HG03469 (cell line): ENCODE measurements around the gene UBL7.
"Not testable (repeated sequence)": the region's sequence is repeated elsewhere in the genome, so short reads cannot be mapped to it uniquely, and the experiment has no call there.

Experiments
- ATAC-seq: cut with Tn5 transposase; IDR thresholded peaks from one replicate; pipeline ENCODE4 v1.9.1; 2021; ENCODE audit warnings: mild to moderate bottlenecking, moderate library complexity, moderate number of reproducible peaks; ENCODE audit not compliant: unreplicated experiment

The UBL7 gene

DNA sequence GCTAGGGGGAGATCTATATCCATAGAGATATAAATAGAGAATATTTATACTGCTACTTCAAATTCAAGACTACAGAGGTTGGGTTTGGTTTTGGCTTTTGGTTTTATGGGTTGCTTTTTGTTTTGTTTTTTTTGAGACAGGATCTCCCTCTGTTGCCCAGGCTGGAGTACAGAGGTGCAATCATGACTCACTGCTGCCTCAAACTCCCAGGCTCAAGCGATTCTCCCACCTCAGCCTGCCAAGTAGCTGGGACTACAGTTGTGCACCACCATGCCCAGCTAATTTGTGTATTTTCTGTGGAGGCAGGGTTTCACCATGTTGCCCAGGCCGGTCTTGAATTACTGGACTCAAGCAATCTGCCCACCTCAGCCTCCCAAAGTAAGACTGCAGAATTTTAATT is 3.9 kb upstream of the UBL7 start:
- no peak for ATAC-seq

DNA sequence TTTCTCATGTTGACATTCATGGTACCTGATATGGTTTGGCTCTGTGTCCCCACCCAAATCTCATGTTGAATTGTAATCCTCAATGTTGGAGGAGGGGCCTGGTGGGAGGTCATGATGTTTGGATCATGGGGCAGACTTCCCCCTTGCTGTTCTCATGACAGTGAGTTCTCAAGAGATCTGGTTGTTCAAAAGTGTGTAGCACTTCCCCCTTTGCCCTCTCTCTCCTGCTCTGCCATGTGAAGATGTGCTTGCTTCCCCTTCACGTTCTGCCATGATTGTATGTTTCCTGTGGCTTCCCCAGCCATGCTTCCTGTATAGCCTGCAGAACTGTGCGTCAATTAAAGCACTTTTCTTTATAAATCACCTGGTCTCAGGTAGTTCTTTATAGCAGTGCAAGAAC is 3.3 kb upstream of the UBL7 start:
- no peak for ATAC-seq

DNA sequence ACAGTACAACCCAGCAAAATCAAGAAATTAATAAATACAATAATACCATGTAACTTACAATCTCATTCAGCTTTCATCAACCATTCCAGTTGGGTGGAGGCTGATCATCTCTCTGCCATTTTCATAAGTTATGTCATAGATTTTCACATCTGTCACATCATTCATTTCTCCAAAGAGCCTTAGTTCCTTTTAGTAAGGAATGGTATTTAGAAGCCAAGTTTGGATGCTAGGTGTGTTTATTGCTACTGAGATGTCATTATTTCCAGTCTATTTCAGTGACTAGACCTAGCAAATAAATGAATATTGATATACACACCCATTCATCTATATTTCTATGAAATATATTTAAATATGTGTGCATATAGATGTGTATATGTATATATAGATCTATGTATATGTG is 2.7 kb upstream of the UBL7 start:
- ATAC-seq: no peak

DNA sequence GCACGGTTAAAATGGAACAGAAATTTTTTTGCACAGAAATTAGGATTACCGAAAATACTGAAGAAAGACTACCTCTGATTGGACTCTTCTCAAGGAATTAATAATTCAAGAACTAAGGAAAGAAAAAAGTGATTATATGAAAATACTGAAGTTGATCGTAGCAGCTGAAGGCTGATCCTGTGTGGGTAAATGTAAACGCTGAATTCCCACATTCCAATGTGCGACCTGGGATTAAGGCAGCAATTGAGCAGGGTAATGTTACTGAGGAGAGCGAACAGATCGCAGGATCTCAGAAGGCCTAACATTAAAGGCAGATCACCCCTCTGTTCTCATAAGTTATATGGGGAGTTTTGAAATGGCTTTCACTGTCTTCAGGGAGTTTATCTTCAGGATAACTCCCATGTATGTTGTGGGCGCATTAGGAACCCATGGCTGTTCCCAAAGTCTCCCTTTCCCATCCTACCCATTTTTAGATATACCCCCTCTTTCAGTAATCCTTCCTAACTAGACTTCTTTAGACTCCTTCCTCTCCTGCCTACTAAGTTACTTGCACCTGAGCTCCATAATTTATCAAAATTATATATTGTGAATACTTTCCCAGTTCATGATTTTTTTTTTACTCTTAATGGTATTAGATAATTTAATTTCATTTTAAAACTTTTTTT is 1.0 kb upstream of the UBL7 start:
- no peak for ATAC-seq

DNA sequence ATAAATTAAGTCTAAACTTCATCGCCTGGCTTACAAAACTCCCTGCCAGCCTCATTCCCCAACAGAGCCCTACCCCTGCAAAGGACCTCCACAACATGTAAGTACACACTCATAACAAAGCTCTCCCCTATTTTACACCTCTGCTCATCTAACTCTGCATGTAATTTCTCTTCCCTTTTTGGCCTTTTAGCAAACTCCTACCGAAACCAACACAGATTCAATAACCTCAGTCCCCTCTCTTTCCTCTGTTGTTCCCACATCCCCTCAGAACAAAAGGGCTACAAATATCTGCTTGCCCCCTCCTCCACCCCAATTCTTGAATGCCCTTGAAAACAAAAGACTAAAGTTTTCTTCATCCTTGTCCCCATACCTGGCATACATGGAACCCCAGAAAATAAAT is 662 bp downstream of the UBL7 start:
- ATAC-seq: no peak

DNA sequence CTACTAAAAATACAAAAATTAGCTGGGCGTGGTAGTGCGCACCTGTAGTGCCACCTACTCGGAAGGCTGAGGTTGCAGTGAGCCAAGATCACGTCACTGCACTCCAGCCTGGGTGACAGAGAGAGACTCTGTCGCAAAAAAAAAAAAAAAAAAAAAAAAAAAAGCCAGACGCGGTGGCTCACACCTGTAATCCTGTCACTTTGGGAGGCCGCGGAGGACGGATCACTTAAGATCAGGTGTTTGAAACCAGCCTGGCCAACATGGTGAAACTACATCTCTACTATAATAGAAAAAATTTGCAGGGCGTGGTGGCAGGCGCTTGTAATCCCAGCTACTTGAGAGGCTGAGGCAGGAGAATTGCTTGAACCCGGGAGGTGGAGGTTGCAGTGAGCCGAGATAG is 1.2 kb downstream of the UBL7 start:
- not testable (repeated sequence) for ATAC-seq

DNA sequence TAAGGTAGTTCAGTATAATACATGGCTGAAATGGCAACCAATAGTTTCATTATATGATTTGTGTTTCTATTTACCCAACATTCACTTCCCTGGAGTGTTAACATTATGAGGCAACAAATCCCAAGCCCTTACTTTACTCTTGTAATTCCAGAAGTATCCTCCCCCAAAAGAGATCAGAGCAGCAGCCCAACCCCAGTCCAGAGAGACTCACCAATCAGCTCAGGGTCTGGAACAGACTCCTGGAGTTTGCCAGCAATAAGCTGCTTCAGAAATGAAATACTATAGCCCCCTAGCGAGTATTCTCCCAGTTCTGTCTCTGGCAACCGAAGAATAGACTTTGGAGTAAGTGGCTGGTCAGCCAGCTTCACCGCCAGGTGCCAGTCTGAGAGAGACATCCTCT is 2.5 kb downstream of the UBL7 start:
- ATAC-seq: no peak

DNA sequence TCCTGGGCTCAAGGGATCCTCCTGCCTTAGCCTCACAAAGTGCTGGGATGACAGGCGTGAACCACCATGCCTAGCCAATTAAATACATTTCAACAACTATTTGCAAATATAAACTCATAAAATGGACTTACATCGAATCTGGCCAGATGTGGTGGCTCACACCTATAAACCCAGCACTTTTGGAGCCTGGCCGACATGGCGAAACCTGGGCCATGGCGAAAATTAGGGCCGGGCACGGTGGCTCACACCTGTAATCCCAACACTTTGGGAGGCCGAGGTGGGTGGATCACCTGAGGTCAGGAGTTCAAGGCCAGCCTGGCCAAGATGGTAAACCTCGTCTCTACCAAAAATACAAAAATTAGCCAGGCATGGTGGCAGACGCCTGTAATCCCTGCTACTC is 3.9 kb downstream of the UBL7 start:
- not testable (repeated sequence) for ATAC-seq

DNA sequence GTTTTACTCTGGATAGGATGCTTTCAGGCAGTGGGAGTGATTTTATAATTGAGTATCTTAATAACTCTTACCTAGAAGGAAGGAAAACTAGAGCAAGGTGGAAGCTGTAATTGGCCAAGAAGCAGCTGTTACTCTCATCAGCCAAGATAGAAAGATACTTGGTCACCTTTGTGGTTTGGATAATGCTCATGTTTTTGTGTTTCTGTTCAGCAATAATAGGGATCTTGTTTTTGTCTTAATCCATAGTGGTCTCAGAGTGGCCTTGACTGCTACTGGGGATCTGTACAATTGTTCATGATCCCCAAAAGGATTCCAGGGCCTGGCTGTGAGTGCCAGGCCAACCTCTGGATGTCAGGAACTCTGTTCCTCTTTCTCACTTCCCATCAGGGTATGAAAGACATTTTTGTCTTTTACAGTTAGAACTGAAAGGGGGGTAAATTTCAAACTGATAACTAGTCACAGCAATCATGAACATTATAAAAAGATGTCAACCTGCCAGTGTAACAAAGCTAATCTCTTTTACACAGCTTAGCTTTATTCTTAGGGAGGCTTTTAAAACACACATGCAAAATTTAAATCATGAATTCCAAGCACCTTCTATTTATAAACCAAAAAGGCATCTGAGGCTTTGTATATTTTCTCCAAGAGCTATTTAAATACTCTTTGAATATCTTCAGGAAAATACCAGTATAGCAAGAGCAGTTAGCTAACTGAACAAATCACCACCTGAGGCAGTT is 6.0 kb downstream of the UBL7 start:
- ATAC-seq: no peak

DNA sequence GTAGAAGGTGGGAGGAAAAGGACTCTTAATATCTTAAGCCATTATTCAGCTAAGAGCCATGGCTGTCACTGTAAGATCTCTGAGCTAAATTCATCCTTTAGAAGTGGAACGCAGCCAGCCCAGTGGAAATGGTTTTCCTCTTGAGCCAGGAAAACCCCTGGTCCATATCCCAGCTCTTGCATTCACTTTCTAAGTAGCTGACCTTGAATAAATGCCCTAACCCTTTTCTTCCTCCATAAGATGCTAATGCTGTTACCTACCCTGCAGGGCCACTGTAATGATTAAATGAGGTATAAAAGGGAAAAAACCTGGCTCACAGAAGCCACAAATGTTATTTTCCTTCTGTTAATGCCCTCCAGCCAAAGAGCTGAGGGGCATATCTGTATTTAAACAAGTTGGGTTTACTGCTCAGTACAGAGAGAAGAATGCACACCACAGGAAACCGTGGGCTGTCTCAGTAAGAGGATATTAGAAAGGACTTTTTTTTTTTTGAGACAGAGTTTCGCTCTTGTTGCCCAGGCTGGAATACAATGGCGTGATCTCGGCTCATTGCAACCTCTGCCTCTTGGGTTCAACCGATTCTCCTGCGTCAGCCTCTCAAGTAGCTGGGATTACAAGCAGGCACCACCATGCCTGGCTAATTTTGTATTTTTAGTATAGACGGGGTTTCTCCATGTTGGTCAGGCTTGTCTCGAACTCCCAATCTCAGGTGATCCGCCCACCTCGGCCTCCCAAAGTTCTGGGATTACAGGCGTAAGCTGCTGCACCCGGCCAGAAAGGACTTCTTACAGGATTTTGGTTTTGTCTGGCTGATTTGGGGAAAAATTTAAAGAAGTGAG is 6.8 kb downstream of the UBL7 start:
- ATAC-seq: no peak

DNA sequence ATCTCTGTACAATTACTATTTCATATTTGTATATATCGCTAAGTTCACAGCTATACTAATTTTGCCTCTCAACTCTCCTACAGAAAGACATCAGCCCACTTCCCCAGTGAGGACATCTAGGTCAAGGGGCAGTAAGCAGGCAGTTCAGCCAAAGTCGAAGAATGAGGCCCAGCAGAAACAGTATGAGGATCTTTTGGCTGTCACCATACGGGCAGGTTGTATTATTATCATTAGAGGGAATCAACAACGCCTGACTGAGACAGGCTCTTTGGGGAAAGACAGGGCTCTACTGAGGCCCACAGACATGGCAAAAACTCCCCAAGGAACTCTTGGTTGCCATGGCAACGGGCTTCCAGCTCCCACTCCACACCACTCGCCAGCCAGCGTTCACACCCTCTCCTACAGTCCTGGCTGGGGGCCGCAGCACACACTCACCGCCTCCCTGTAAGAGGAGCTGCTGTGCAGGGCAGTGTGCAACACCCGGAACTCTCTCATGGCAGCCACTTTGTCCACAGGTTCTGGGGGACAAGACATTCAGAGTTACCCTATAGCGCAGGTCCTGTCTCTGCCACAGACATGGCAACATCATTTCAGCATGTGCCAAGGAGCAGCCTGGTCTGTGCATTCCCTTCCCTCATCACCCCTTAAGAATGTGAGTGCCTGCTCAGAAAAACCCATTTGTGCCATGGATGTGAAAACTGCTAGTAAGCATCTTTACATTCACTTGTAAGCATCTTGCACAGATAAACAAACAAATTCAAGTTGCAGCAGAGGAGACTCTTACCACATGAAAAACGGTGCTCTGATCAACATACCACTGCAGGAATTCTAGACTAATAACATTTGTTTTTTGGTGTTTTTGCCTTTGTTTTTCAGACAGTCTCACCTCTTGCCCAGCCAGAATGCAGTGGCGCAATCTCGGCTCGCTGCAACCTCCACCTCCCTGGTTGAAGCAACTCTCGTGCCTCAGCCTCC is 8.8 kb downstream of the UBL7 start:
- ATAC-seq: no peak

DNA sequence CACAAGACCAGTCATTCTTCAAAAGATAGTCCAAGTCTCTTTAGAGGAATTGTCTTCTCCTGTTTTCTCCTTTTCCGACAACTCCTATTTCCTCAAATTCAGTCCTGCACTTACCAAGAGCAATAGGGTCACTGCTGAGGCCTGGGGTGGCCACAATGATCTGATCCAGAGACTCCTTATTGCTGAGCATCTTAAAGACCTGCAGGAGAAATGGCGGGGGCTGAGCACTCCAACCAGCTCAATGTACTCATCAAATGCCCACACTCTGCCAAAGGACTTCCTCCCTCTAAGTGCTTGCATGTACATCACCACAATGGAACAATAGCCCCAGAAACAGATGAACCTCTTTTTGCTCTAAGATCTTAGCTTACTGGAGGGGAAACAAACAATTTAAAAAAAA is 9.6 kb downstream of the UBL7 start:
- no peak for ATAC-seq

DNA sequence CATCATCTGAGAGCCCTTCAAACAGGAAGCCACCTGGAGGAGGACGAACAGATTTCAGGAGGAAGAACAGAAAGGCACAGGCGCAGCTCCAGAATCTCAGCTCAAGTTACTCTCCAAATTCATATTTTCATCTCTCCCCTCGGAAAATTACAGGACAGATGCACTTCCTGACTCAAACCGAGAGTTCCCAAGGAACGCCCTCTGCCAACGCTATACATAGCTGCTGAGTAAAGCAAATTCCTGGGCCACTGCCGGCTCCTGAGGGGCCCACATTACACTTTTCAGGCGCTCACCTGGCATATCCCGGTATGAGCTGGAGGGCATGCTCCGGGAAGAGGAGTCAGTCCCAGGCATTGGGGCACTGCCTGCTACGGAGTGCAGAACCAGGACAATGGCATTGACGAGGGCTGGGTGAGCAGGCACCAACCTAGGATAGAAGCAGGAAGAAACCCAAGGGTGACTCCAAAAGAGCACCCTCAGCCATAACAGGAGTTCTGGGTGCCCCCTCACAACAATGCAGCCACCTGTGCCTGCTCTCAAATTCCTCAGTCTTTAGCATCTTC is 11.2 kb downstream of the UBL7 start:
- ATAC-seq: no peak

DNA sequence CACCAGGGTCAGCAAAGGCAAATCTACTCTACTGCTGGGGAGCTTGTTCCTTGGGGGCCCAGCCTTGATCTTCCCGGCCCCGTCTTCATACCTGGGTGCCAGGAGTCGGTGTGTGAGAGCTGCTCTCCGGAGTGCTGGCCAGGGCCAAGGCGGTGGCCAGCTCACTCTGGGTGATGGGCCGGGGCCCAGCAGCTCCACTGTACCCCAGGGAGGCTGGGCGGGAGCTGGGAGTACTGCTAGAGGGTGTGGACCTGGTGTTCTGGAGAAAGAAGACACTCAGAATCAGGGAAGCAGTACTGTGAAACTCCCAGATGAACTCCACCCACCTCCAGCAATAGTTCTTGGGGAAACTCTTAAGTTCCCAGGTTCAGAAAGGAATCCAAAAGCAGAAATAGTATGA is 11.9 kb downstream of the UBL7 start:
- no peak for ATAC-seq

DNA sequence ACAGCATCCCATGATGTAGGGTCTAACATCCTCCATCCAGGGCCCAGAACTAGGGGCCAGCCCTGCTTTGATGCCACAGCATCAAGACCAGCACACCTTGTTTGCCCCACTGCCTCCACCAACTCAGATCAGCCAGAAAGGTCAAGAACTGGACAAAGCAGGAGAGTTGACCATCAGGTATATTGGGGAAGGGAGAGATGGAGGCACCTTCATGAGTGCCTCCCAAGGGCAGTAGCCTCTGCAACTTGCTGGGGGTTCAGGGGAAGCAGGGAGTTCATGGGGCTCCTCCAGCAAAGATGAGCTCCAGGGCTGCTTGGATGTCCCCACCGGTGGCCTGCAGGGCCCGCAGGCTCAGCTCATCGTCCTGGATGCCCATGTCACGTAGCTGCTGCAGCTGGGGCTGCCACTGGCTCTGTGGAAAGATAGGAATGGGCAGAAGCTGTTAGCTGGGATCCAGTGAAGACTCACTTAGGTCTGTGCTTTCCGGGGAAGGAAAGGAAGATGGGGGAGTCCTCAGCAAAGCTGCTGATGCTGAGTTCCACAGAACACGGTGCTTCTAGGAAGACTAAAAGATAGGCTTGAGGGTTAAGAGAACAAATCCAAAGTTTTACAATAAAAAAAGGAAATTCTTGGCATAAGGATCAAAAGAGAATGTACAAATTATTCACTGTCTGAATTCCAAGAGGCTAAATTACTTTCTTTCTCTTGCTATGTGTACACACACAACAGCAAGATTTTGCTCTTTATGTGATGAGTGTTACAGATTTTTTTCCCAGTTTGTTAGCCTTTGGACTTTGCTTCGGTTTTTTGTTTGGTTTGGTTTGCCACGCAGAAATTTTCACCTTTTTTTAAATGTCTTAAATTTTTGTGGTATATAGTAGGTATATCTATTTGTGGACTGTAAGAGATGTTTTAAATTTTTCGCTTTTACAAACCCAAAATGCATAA is 14.9 kb downstream of the UBL7 start:
- ATAC-seq: no peak

DNA sequence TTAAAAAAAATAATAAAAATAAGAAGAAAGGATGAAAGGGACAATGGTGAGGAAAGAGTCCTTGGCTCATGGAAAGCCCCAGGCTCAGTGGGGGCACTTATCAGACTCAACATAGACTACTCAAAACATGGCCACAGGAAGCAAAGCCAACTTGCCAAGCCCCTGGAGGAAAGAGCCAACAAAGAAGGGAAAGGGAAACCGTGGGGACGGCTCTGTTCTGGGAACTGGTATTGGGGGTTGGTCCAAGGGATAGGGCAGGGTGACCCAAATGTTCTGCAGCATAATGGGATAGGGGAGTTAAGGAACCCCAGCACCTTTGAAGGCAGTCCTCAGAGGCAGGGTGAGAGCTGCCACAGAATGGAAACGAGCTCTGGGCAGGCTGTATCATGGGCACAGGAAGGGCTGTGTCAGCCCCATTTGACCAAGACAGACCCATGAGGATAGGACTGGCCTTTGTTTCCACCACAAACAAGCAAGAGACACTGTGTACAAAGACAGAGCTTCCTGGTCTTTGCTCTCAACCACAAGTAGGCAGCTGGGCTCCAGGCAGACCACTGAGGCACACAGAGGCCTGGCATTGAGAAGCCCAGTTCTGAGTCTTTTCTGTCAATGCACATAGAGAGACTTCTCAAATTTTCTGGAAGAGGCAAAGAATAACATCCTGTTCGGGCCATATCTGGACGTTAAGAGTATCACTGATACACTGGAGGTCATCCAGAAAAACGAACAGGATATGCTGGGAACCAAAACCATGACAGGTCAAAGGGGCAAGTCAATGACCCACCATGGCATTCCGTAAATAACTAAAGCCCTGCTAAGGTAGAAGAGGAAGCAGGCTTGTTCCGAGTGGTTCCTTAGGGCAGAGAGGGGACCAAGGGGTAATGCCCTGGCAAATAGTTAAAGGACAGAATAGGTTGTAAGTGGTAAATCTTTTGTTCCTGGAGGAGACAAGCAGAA is 16.6 kb downstream of the UBL7 start:
- no peak for ATAC-seq

DNA sequence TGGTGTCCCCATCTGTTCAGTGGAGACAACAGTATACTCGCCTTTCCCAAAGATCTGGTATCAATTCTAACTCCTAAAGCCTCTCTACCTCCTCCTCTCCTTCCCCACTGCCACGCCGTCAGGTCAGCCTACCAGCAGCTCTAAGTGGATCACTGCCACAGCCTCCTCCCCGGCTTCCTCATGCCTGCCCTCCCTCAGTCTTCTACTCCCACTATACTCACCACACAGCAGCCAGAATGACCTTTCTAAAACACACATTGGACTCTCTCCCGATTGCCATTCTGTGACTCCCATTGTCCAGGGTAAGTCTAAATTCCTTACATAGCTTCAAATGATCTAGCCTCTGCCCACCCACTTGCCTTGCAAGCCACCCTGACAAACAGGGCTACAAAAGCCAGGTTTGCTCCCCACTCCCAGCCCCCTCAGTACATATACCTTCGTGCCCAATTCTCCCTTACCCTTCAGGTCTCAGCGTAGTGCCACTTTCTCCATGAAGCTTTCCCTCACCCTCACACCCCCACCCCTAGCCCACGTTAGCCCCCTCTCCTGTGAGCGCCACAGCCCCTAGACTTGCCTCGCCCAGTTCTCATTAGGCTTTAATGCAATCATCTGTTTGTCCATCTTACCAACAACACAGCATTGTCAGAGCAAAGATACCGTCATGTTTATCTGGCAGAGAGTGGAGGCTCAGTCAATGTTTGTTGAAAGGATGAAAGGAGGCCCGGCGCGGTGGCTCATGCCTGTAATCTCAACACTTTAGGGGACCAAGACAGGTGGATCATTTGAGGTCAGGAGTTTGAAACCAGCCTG is 17.7 kb downstream of the UBL7 start:
- no peak for ATAC-seq
